Trophoblast cell (in vitro differentiated cells and primary cell): ENCODE results near the gene DPP6.

ENCODE experiments used
- DNase-seq, 2 donors: peaks; one replicate each; pipeline ENCODE4 v3.0.0-alpha.2; 2016
- H2AFZ ChIP-seq: 2 replicates; pipeline ENCODE4 v1.6.1; 2013; ENCODE audit warnings: low read length, moderate library complexity, mild to moderate bottlenecking; ENCODE audit not compliant: insufficient read depth, poor library complexity
- H2AK5ac ChIP-seq: 2 replicates; pipeline ENCODE4 v1.6.1; 2013; ENCODE audit warnings: mild to moderate bottlenecking, low read length
- H2BK120ac ChIP-seq: 2 replicates; pipeline ENCODE4 v1.6.1; 2013; ENCODE audit warnings: low read length, mild to moderate bottlenecking, moderate library complexity; ENCODE audit not compliant: insufficient read depth, poor library complexity
- H2BK12ac ChIP-seq: 2 replicates; pipeline ENCODE4 v1.6.1; 2013; ENCODE audit warnings: mild to moderate bottlenecking, low read length, moderate library complexity
- H2BK5ac ChIP-seq: 2 replicates; pipeline ENCODE4 v1.6.1; 2013; ENCODE audit warnings: low read length, low read depth, moderate library complexity, mild to moderate bottlenecking; ENCODE audit not compliant: poor library complexity
- H3K14ac ChIP-seq: 2 replicates; pipeline ENCODE4 v1.6.1; 2013; ENCODE audit warnings: mild to moderate bottlenecking, low read length
- H3K18ac ChIP-seq: 2 replicates; pipeline ENCODE4 v1.6.1; 2013; ENCODE audit warnings: mild to moderate bottlenecking, low read length
- H3K23ac ChIP-seq: 2 replicates; pipeline ENCODE4 v1.6.1; 2013; ENCODE audit warnings: low read length
- H3K27ac ChIP-seq: 2 replicates; pipeline ENCODE4 v1.5.1; 2013; ENCODE audit warnings: low read depth, mild to moderate bottlenecking, inconsistent platforms, low read length, moderate library complexity
- H3K27me3 ChIP-seq: 2 replicates; pipeline ENCODE4 v1.6.1; 2013; ENCODE audit warnings: inconsistent platforms, mild to moderate bottlenecking, low read length, moderate library complexity; ENCODE audit not compliant: insufficient read depth
- H3K36me3 ChIP-seq, 2 experiments: 1 replicate in 1 of 2; 2 replicates in 1 of 2; pipeline ENCODE4 v1.6.1; 2013; ENCODE audit warnings: low read length in 2 of 2, mild to moderate bottlenecking in 2 of 2, moderate library complexity in 1 of 2; ENCODE audit not compliant: insufficient read depth in 2 of 2, control insufficient read depth in 1 of 2
- H3K4ac ChIP-seq: 2 replicates; pipeline ENCODE4 v1.6.1; 2013; ENCODE audit warnings: low read depth, mild to moderate bottlenecking, low read length, moderate library complexity
- H3K4me1 ChIP-seq, 2 experiments: 1 replicate in 1 of 2; 2 replicates in 1 of 2; pipeline ENCODE4 v1.6.1; 2013; ENCODE audit warnings: low read length in 2 of 2, mild to moderate bottlenecking in 2 of 2, moderate library complexity in 1 of 2; ENCODE audit not compliant: insufficient read depth in 2 of 2, control insufficient read depth in 1 of 2
- H3K4me2 ChIP-seq: 2 replicates; pipeline ENCODE4 v1.6.1; 2013; ENCODE audit warnings: inconsistent platforms, mild to moderate bottlenecking, low read length, moderate library complexity
- H3K4me3 ChIP-seq: 2 replicates; pipeline ENCODE4 v1.5.1; 2013; ENCODE audit warnings: mild to moderate bottlenecking, low read depth, low read length, inconsistent platforms
- H3K79me1 ChIP-seq: one replicate; pipeline ENCODE4 v1.6.1; 2013; ENCODE audit warnings: low read length
- H3K79me2 ChIP-seq: 2 replicates; pipeline ENCODE4 v1.6.1; 2013; ENCODE audit warnings: low read length, mild to moderate bottlenecking; ENCODE audit not compliant: control insufficient read depth, insufficient read depth, poor library complexity
- H3K9ac ChIP-seq: 2 replicates; pipeline ENCODE4 v1.6.1; 2013; ENCODE audit warnings: mild to moderate bottlenecking, low read length
- H3K9me3 ChIP-seq: 2 replicates; pipeline ENCODE4 v1.6.1; 2013; ENCODE audit warnings: low read depth, mild to moderate bottlenecking, control low read depth, inconsistent platforms, low read length; ENCODE audit not compliant: insufficient read depth
- H4K12ac ChIP-seq: 2 replicates; pipeline ENCODE4 v1.6.1; 2013; ENCODE audit warnings: low read depth, mild to moderate bottlenecking, low read length, moderate library complexity
- H4K8ac ChIP-seq: 2 replicates; pipeline ENCODE4 v1.6.1; 2013; ENCODE audit warnings: low read depth, mild to moderate bottlenecking, low read length, moderate library complexity
- H4K91ac ChIP-seq: one replicate; pipeline ENCODE4 v1.6.1; 2013; ENCODE audit warnings: low read depth, mild to moderate bottlenecking, low read length, moderate library complexity
- WGBS: extraction: QIAGEN DNeasy Blood & Tissue Kit; methylation state at CpG from one replicate; pipeline ENCODE4 v1.1.7; 2013; ENCODE audit warnings: missing lambda C conversion rate; ENCODE audit not compliant: insufficient read length, insufficient coverage; ENCODE audit errors: extremely low coverage; 5-methylcytosine and 5-hydroxymethylcytosine counted together

Gene DPP6

GRCh38 chr7:154497751-154498150 lies 445.6 kb downstream of the DPP6 start:
- no peak overlapping the region for H2BK5ac ChIP-seq
- no peaks in the 10 kb centered on the region for H3K36me3 ChIP-seq
- no peak overlapping the region for H3K4ac ChIP-seq
- no peaks in the 10 kb centered on the region for H3K27me3 ChIP-seq
- no peak overlapping the region for H4K91ac ChIP-seq
- no peak overlapping the region for H4K12ac ChIP-seq
- H2BK120ac ChIP-seq: no peak overlapping the region
- peaks cover 5% of the 10 kb centered on the region for H3K9me3 ChIP-seq
- H3K9ac ChIP-seq: no peak overlapping the region
- no peak overlapping the region for H3K23ac ChIP-seq
- peaks cover 3% of the 10 kb centered on the region in 2 experiments for H3K4me1 ChIP-seq
- H2BK12ac ChIP-seq: no peak overlapping the region
- H4K8ac ChIP-seq: no peak overlapping the region
- H2AFZ ChIP-seq: no peak overlapping the region
- H3K4me3 ChIP-seq: no peak overlapping the region
- no CpG with 5 or more reads among the region's 4 CpGs for WGBS
- H3K18ac ChIP-seq: no peak overlapping the region
- DNase-seq: no peak
- H3K79me2 ChIP-seq: no peaks in the 10 kb centered on the region
- H3K27ac ChIP-seq: no peak overlapping the region
- peaks cover 2% of the 10 kb centered on the region for H3K79me1 ChIP-seq
- H3K14ac ChIP-seq: no peak overlapping the region
- peak overlapping the region; percentile 7 for H3K4me2 ChIP-seq
- H2AK5ac ChIP-seq: no peak overlapping the region

GRCh38 chr7:154503962-154504550 lies 451.9 kb downstream of the DPP6 start:
- peak in 1 of 2 donors; percentile 74 for DNase-seq
- H2BK12ac ChIP-seq: no peak overlapping the region
- H2AFZ ChIP-seq: no peak overlapping the region
- H4K12ac ChIP-seq: no peak overlapping the region
- no peak overlapping the region for H3K23ac ChIP-seq
- H4K91ac ChIP-seq: no peak overlapping the region
- no CpG with 5 or more reads among the region's 5 CpGs for WGBS
- peaks cover 2% of the 10 kb centered on the region for H3K9me3 ChIP-seq
- no peak overlapping the region for H3K18ac ChIP-seq
- peaks cover 5 to 7% of the 10 kb centered on the region in 2 experiments for H3K4me1 ChIP-seq
- H3K36me3 ChIP-seq: no peaks in the 10 kb centered on the region
- H2BK120ac ChIP-seq: no peak overlapping the region
- no peak overlapping the region for H2AK5ac ChIP-seq
- H3K4me2 ChIP-seq: no peak overlapping the region
- H3K79me2 ChIP-seq: no peaks in the 10 kb centered on the region
- H3K9ac ChIP-seq: no peak overlapping the region
- no peaks in the 10 kb centered on the region for H3K27me3 ChIP-seq
- no peak overlapping the region for H4K8ac ChIP-seq
- no peak overlapping the region for H2BK5ac ChIP-seq
- H3K4ac ChIP-seq: no peak overlapping the region
- no peak overlapping the region for H3K27ac ChIP-seq
- H3K4me3 ChIP-seq: no peak overlapping the region
- H3K79me1 ChIP-seq: no peaks in the 10 kb centered on the region
- H3K14ac ChIP-seq: no peak overlapping the region

GRCh38 chr7:154504918-154505317 lies 452.7 kb downstream of the DPP6 start:
- H3K9ac ChIP-seq: no peak overlapping the region
- H2AK5ac ChIP-seq: no peak overlapping the region
- H3K18ac ChIP-seq: no peak overlapping the region
- H4K12ac ChIP-seq: no peak overlapping the region
- no peak overlapping the region for H3K4me3 ChIP-seq
- H3K4me1 ChIP-seq: peaks cover 5 to 7% of the 10 kb centered on the region in 2 experiments
- no peak overlapping the region for H3K14ac ChIP-seq
- peaks cover 2% of the 10 kb centered on the region for H3K9me3 ChIP-seq
- no peaks in the 10 kb centered on the region for H3K79me2 ChIP-seq
- H3K4me2 ChIP-seq: no peak overlapping the region
- H2BK5ac ChIP-seq: no peak overlapping the region
- no peak overlapping the region for H4K91ac ChIP-seq
- no peak overlapping the region for H2BK12ac ChIP-seq
- H3K27me3 ChIP-seq: no peaks in the 10 kb centered on the region
- H2AFZ ChIP-seq: no peak overlapping the region
- no peak overlapping the region for H3K27ac ChIP-seq
- DNase-seq: no peak
- no peaks in the 10 kb centered on the region for H3K79me1 ChIP-seq
- H3K36me3 ChIP-seq: no peaks in the 10 kb centered on the region
- no peak overlapping the region for H2BK120ac ChIP-seq
- no peak overlapping the region for H4K8ac ChIP-seq
- H3K23ac ChIP-seq: no peak overlapping the region
- no peak overlapping the region for H3K4ac ChIP-seq

GRCh38 chr7:154505362-154505761 lies 453.2 kb downstream of the DPP6 start:
- Histone ChIP-seq H4K8ac (no peak overlapping the region), H3K14ac (no peak overlapping the region), H3K27me3 (no peaks in the 10 kb centered on the region), H3K27ac (peak overlapping the region; percentile 55), H3K79me2 (no peaks in the 10 kb centered on the region), H2BK12ac (peak overlapping the region; percentile 66), H2BK5ac (peak overlapping the region; percentile 77), H3K4me2 (no peak overlapping the region), H3K18ac (no peak overlapping the region), H3K4ac (no peak overlapping the region), H3K79me1 (no peaks in the 10 kb centered on the region), H3K9me3 (peaks cover 2% of the 10 kb centered on the region), H4K12ac (no peak overlapping the region), H2BK120ac (no peak overlapping the region), H3K4me3 (no peak overlapping the region), H4K91ac (no peak overlapping the region), H2AFZ (no peak overlapping the region), H3K23ac (no peak overlapping the region), H2AK5ac (no peak overlapping the region), H3K36me3 (no peaks in the 10 kb centered on the region), H3K4me1 (peaks cover 5 to 7% of the 10 kb centered on the region in 2 experiments), H3K9ac (no peak overlapping the region)
- no CpG with 5 or more reads among the region's 4 CpGs for WGBS
- no peak for DNase-seq
